Left ventricle myocardium inferior (tissue), 1 donor: ENCODE data around the gene PIP4K2B. TPM values are rescaled to one million over a fixed set of nuclear protein-coding genes. Genes with fewer than 3 reads are reported as not detected.

Source experiments
- DNase-seq: peaks from one replicate; pipeline ENCODE4 v3.0.0-alpha.2; 2020
- H3K27ac ChIP-seq: fragments of 200-600 bp; replicated peaks from 2 replicates; pipeline ENCODE4 v1.8.0; 2021
- H3K27me3 ChIP-seq: fragments of 200-600 bp; 2 replicates; pipeline ENCODE4 v1.8.0; 2021; ENCODE audit warnings: low read depth
- H3K36me3 ChIP-seq: fragments of 200-600 bp; 2 replicates; pipeline ENCODE4 v1.8.0; 2021
- H3K4me1 ChIP-seq: fragments of 200-600 bp; 2 replicates; pipeline ENCODE4 v1.8.0; 2021
- H3K4me3 ChIP-seq: fragments of 200-600 bp; 2 replicates; pipeline ENCODE4 v1.8.0; 2021; ENCODE audit warnings: mild to moderate bottlenecking, moderate library complexity
- H3K9me3 ChIP-seq: fragments of 200-600 bp; replicated peaks from 2 replicates; pipeline ENCODE4 v1.8.0; 2021
- intact Hi-C: fragments of 100-400 bp; cut with micrococcal nuclease; formaldehyde crosslinking; loops from one replicate; pipeline ENCODE4 v1.11.0; 2022
- total RNA-seq: library from RNA; stranded (reverse); fragmentation: NEBNext Ultra II Directional; extraction: Animal tissue kit (Norgen Biotek cat#: 25700); gene quantifications from one replicate; pipeline ENCODE4 v1.2.1, GENCODE V29; 2021
- TF ChIP-seq, protein P1 (sequence below): fragments of 200-600 bp; IDR thresholded peaks from 2 replicates; pipeline ENCODE4 v1.8.0; 2021; ENCODE audit warnings: antibody characterized with exemption, mild to moderate bottlenecking, borderline replicate concordance
- donor health status: DM: no; HTN: yes; CAD: no; lungs with severe emphysema.

The PIP4K2B gene
- total RNA-seq, 1 donor from 2014 or later, result 42.7 TPM

- H3K27me3 ChIP-seq, result no peaks in the 10 kb centered on the region
- TF ChIP-seq, protein P1, sequence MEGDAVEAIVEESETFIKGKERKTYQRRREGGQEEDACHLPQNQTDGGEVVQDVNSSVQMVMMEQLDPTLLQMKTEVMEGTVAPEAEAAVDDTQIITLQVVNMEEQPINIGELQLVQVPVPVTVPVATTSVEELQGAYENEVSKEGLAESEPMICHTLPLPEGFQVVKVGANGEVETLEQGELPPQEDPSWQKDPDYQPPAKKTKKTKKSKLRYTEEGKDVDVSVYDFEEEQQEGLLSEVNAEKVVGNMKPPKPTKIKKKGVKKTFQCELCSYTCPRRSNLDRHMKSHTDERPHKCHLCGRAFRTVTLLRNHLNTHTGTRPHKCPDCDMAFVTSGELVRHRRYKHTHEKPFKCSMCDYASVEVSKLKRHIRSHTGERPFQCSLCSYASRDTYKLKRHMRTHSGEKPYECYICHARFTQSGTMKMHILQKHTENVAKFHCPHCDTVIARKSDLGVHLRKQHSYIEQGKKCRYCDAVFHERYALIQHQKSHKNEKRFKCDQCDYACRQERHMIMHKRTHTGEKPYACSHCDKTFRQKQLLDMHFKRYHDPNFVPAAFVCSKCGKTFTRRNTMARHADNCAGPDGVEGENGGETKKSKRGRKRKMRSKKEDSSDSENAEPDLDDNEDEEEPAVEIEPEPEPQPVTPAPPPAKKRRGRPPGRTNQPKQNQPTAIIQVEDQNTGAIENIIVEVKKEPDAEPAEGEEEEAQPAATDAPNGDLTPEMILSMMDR, result no peak
- DNase-seq, result no peak
- H3K36me3 ChIP-seq, result peaks cover 82% of the 10 kb centered on the region
- no peaks in the 10 kb centered on the region for H3K4me1 ChIP-seq
- intact Hi-C loops, result no loop called here
- H3K9me3 ChIP-seq, result no peaks in the 10 kb centered on the region
- H3K4me3 ChIP-seq, result no peak overlapping the region
- no peak overlapping the region for H3K27ac ChIP-seq
These were observed 16.3 kb upstream of the PIP4K2B start for GRCh38 chr17:38815576-38816193.

DNA sequence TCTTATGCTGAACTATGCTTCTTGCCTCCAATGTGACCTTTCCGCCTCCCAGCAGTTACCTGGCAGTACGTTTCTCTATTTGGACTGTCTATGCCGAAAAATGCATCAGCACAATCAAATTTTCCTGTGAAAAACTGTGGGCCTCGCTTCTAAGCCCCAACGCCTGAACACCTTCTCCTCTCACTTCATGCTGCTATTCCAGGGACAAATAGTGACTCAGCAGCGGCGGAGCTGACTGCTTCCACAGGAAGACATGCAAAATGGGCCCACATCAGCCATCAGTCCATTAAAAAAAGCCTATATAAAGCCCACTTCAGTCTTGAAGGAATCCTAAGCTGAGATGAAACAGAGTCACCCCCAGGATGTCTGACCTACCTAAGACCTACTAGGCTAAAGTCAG is 10.5 kb upstream of the PIP4K2B start:
- TF ChIP-seq, protein P1, result no peak

DNA sequence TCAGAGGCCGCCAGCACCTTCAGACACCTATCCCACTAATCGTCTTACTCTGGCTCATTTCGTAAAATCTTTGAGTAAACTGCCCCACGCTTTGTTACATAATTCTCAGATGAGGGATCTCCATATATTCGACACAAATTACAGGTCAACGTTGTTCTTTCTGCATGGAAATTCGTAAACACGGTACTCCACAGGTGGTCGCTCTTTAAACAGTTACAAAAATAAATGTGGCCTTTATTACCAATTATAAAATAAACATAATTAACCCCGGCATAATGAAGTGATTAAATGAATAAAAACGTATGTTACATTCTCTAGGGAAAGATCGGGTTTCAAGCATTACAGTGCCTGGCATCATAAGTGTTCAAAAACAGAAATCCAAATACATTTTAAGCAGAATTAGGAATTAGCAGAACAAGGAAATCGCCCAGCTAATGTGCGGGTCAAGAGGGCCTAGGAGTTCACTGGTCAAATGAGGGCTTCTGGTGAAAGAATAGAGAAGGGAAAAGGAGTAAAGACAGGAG is 943 bp upstream of the PIP4K2B start:
- Histone ChIP-seq H3K27me3 (no peaks in the 10 kb centered on the region), H3K9me3 (peaks cover 7% of the 10 kb centered on the region), H3K36me3 (peaks cover 50% of the 10 kb centered on the region), H3K27ac (peak overlapping the region; percentile 98), H3K4me3 (peak overlapping the region; percentile 97), H3K4me1 (peaks cover 47% of the 10 kb centered on the region)
- DNase-seq, result no peak
- intact Hi-C loops, result no loop called here
- TF ChIP-seq, protein P1, result no peak

More for the DNA sequence above, 10.5 kb upstream of the PIP4K2B start:
- Histone ChIP-seq H3K27ac (no peak overlapping the region), H3K36me3 (peaks cover 100% of the 10 kb centered on the region), H3K4me3 (no peak overlapping the region), H3K27me3 (no peaks in the 10 kb centered on the region), H3K9me3 (no peaks in the 10 kb centered on the region), H3K4me1 (no peaks in the 10 kb centered on the region)
- no peak for DNase-seq
- intact Hi-C loops, result no loop called here

DNA sequence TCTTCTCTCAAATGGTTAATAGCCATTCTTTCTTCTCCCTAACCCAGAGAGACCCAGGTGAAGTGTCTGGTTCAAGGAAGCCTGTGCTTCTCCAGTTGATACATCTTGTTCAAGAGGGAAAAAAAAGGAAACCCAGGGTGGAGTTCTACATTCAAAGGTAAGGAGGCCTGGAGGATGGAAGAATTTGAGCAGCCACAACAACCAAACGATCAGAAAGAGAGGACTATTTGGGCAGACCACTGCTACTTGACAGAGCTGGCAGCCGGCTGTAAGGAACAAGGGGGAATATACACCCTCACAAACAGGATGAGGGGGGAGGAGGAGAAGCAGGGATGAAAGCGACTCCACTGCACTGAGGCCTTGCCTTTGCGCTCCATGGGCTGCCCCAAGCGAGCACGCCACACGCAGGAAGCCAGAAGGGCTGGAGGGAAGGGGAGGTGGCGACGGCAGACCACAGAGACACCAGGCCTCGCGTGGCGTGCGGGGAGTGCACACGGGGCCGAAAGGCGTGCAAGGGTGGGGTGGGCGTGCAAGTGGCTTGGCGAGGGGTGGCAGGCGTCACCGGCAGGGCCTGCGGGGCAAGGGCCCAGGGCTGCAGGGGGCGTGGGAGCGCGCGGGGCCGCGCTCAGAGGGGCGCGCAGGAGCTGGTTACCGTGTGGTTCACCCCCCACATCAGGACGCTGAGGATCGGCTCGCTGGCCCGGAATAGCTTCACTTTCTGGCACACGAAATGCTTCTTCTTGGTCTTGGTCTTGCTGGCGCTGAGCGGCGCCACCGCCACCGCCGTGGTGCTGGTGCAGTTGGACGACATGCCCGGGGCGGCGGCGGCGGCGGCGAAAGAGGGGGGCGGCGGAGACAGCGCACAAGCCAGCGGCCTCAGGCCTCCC is 499 bp downstream of the PIP4K2B start:
- peaks cover 4% of the 10 kb centered on the region for H3K9me3 ChIP-seq
- H3K4me3 ChIP-seq, result peak overlapping the region; percentile 97
- intact Hi-C loops, result no loop called here
- peak overlapping the region; percentile 98 for H3K27ac ChIP-seq
- TF ChIP-seq, protein P1, result no peak
- peaks cover 36% of the 10 kb centered on the region for H3K36me3 ChIP-seq
- peaks cover 52% of the 10 kb centered on the region for H3K4me1 ChIP-seq
- no peaks in the 10 kb centered on the region for H3K27me3 ChIP-seq
- peak; percentile 58 for DNase-seq

DNA sequence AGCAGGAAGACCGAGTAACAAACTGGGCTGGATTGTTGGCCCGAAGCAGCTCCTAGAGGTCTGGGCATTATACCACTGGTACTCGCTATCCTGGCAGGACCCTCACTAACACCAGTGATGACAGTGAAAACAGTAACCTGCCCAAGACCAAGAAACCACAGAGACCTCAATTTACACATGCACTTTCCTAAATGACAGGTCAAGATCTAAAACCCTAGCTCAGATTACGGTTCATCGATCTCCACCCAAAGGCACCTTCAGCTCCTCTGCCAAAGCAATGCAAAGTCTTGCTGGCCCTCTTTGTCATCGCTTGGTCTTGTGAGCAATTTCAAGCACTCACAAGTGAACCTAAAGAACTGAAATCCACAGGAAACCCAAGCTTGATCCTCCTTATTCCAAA is 1.5 kb downstream of the PIP4K2B start:
- TF ChIP-seq, protein P1, result no peak
- Histone ChIP-seq H3K36me3 (peaks cover 26% of the 10 kb centered on the region), H3K4me1 (peaks cover 52% of the 10 kb centered on the region), H3K9me3 (no peaks in the 10 kb centered on the region), H3K27ac (peak overlapping the region; percentile 98), H3K27me3 (no peaks in the 10 kb centered on the region), H3K4me3 (peak overlapping the region; percentile 97)
- no peak for DNase-seq
- intact Hi-C loops, result no loop called here
